IMR-90 (cell line): ENCODE results near the gene NEDD4L. TPM values are rescaled to one million over a fixed set of nuclear protein-coding genes. Genes with fewer than 3 reads are reported as not detected.

ENCODE experiments used
- ATAC-seq: fragments of 200-7000 bp; cut with Tn5 transposase; 2 replicates; pipeline ENCODE4 v1.9.1; 2020; ENCODE audit warnings: low read depth, mild to moderate bottlenecking, moderate library complexity
- BruUV-seq: library from RNA; stranded (reverse); fragments of 400-500 nt; replicated peaks from 2 replicates; lab custom pipeline; 2021; lab: Mats Ljungman, UMichigan
- CTCF ChIA-PET: fragments of 300-600 bp; formaldehyde crosslinking; extraction: SDS; loops from one replicate; lab custom pipeline; 2021; ENCODE audit warnings: antibody characterized with exemption; lab: Yijun Ruan, JAX
- POLR2A ChIA-PET: fragments of 300-600 bp; sonication (Branson Sonifier 250); formaldehyde crosslinking; loops from one replicate; lab custom pipeline; 2022; ENCODE audit warnings: antibody characterized with exemption; ENCODE audit not compliant: unreplicated experiment; lab: Charles Lee
- DNase-seq: peaks from one replicate; pipeline ENCODE4 v3.0.0; 2013
- H2AFZ ChIP-seq: replicated peaks from 2 replicates; pipeline ENCODE3; 2013; ENCODE audit warnings: low read length, mild to moderate bottlenecking; ENCODE audit not compliant: poor library complexity
- H2AK5ac ChIP-seq: 2 replicates; pipeline ENCODE4 v1.6.1; 2013; ENCODE audit warnings: low read depth, low read length, inconsistent platforms
- H2AK9ac ChIP-seq: replicated peaks from 2 replicates; pipeline ENCODE3; 2013; ENCODE audit warnings: mild to moderate bottlenecking, low read depth, low read length, moderate library complexity; ENCODE audit not compliant: poor library complexity
- H2BK120ac ChIP-seq: 2 replicates; pipeline ENCODE4 v1.6.1; 2013; ENCODE audit warnings: low read depth, low read length, inconsistent platforms
- H2BK15ac ChIP-seq: 3 replicates; pipeline ENCODE4 v1.6.1; 2013; ENCODE audit warnings: low read depth, low read length, inconsistent platforms
- H2BK20ac ChIP-seq: 2 replicates; pipeline ENCODE4 v1.6.1; 2013; ENCODE audit warnings: low read depth, mild to moderate bottlenecking, inconsistent platforms, low read length, moderate library complexity
- H2BK5ac ChIP-seq: 2 replicates; pipeline ENCODE4 v1.6.1; 2013; ENCODE audit warnings: mild to moderate bottlenecking, low read depth, low read length, inconsistent platforms; ENCODE audit not compliant: poor library complexity, severe bottlenecking
- H3K14ac ChIP-seq: replicated peaks from 2 replicates; pipeline ENCODE4 v1.6.1; 2013; ENCODE audit warnings: low read depth, low read length, inconsistent platforms
- H3K18ac ChIP-seq: 2 replicates; pipeline ENCODE4 v1.6.1; 2013; ENCODE audit warnings: low read depth, low read length, control low read depth
- H3K23ac ChIP-seq: 2 replicates; pipeline ENCODE4 v1.6.1; 2013; ENCODE audit warnings: low read depth, low read length, inconsistent platforms
- H3K27ac ChIP-seq: 2 replicates; pipeline ENCODE4 v1.5.1; 2013; ENCODE audit warnings: mild to moderate bottlenecking, control low read depth, low read length; ENCODE audit not compliant: insufficient read depth
- H3K27me3 ChIP-seq: 2 replicates; pipeline ENCODE4 v1.6.1; 2013; ENCODE audit warnings: low read length; ENCODE audit not compliant: control insufficient read depth, insufficient read depth
- H3K36me3 ChIP-seq: 2 replicates; pipeline ENCODE4 v1.6.1; 2013; ENCODE audit warnings: low read length, mixed read lengths; ENCODE audit not compliant: control insufficient read depth, insufficient read depth
- H3K4ac ChIP-seq: 2 replicates; pipeline ENCODE4 v1.6.1; 2013; ENCODE audit warnings: low read depth, low read length, inconsistent platforms
- H3K4me1 ChIP-seq: 2 replicates; pipeline ENCODE4 v1.6.1; 2013; ENCODE audit warnings: low read length, mixed read lengths; ENCODE audit not compliant: control insufficient read depth, insufficient read depth
- H3K4me2 ChIP-seq: 2 replicates; pipeline ENCODE4 v1.6.1; 2013; ENCODE audit warnings: low read depth, mild to moderate bottlenecking, control low read depth, low read length, moderate library complexity
- H3K4me3 ChIP-seq: 2 replicates; pipeline ENCODE4 v1.5.1; 2013; ENCODE audit warnings: low read depth, mild to moderate bottlenecking, control low read depth, low read length, moderate library complexity; ENCODE audit not compliant: insufficient read depth
- H3K56ac ChIP-seq: 2 replicates; pipeline ENCODE4 v1.6.1; 2013; ENCODE audit warnings: low read length, inconsistent platforms; ENCODE audit not compliant: insufficient read depth; ENCODE audit errors: extremely low read depth
- H3K79me1 ChIP-seq, 2 experiments: 2 replicates each; pipeline ENCODE4 v1.6.1; 2013; ENCODE audit warnings: low read length in 2 of 2, inconsistent platforms in 1 of 2, low read depth in 1 of 2
- H3K9ac ChIP-seq: 2 replicates; pipeline ENCODE4 v1.6.1; 2013; ENCODE audit warnings: low read depth, low read length, control low read depth
- H3K9me1 ChIP-seq: 2 replicates; pipeline ENCODE4 v1.6.1; 2013; ENCODE audit warnings: low read length, inconsistent platforms; ENCODE audit not compliant: insufficient read depth
- H3K9me3 ChIP-seq: 2 replicates; pipeline ENCODE4 v1.6.1; 2013; ENCODE audit warnings: low read length; ENCODE audit not compliant: control insufficient read depth, insufficient read depth
- H4K20me1 ChIP-seq: 2 replicates; pipeline ENCODE4 v1.6.1; 2013; ENCODE audit warnings: low read length, inconsistent platforms; ENCODE audit not compliant: insufficient read depth
- H4K5ac ChIP-seq: 2 replicates; pipeline ENCODE4 v1.6.1; 2013; ENCODE audit warnings: mild to moderate bottlenecking, low read depth, low read length, control low read depth
- H4K8ac ChIP-seq, 2 experiments: 2 replicates each; pipeline ENCODE4 v1.6.1; 2013; ENCODE audit warnings: low read depth in 2 of 2, low read length in 2 of 2, control low read depth in 1 of 2, inconsistent platforms in 1 of 2
- H4K91ac ChIP-seq: 2 replicates; pipeline ENCODE4 v1.6.1; 2013; ENCODE audit warnings: low read depth, low read length, inconsistent platforms; ENCODE audit not compliant: insufficient read depth
- BHLHE40 ChIP-seq: fragments of 150-350 bp; IDR thresholded peaks from 2 replicates; pipeline ENCODE4 v1.6.1; 2016; ENCODE audit warnings: mild to moderate bottlenecking, low read depth, low read length
- CEBPB ChIP-seq: IDR thresholded peaks from 2 replicates; pipeline ENCODE4 v1.6.1; 2012; ENCODE audit warnings: low read depth, low read length, improper control_type of control experiment
- CHD1 ChIP-seq: IDR thresholded peaks from 2 replicates; pipeline ENCODE4 v1.6.1; 2012; ENCODE audit warnings: low read depth, low read length, improper control_type of control experiment
- FOS ChIP-seq: fragments of 150-350 bp; IDR thresholded peaks from 2 replicates; pipeline ENCODE4 v1.6.1; 2016; ENCODE audit warnings: low read depth, low read length
- MAFK ChIP-seq: IDR thresholded peaks from 2 replicates; pipeline ENCODE4 v1.6.1; 2012; ENCODE audit warnings: low read depth, low read length, improper control_type of control experiment
- MAZ ChIP-seq: IDR thresholded peaks from 2 replicates; pipeline ENCODE4 v1.6.1; 2012; ENCODE audit warnings: low read depth, mild to moderate bottlenecking, low read length, improper control_type of control experiment, moderate library complexity, borderline replicate concordance
- MXI1 ChIP-seq: IDR thresholded peaks from 2 replicates; pipeline ENCODE4 v1.6.1; 2012; ENCODE audit warnings: low read depth, mild to moderate bottlenecking, low read length, moderate library complexity, borderline replicate concordance
- NFE2L2 ChIP-seq: fragments of 150-350 bp; IDR thresholded peaks from 2 replicates; pipeline ENCODE4 v1.6.1; 2016; ENCODE audit warnings: low read depth, mild to moderate bottlenecking, low read length
- POLR2A ChIP-seq: IDR thresholded peaks from 2 replicates; pipeline ENCODE4 v1.6.1; 2012; ENCODE audit warnings: mild to moderate bottlenecking, low read depth, low read length
- RAD21 ChIP-seq: IDR thresholded peaks from 2 replicates; pipeline ENCODE4 v1.6.1; 2012; ENCODE audit warnings: low read length, improper control_type of control experiment
- RCOR1 ChIP-seq: IDR thresholded peaks from 2 replicates; pipeline ENCODE4 v1.6.1; 2012; ENCODE audit warnings: mild to moderate bottlenecking, low read length, improper control_type of control experiment; ENCODE audit not compliant: insufficient replicate concordance
- RFX5 ChIP-seq: IDR thresholded peaks from 2 replicates; pipeline ENCODE4 v1.8.0; 2012; ENCODE audit warnings: low read depth, mild to moderate bottlenecking, low read length, moderate library complexity
- SMC3 ChIP-seq: fragments of 150-350 bp; IDR thresholded peaks from 2 replicates; pipeline ENCODE4 v1.6.1; 2016; ENCODE audit warnings: low read depth, mild to moderate bottlenecking, antibody characterized with exemption, low read length, moderate library complexity
- WGBS, 2 experiments: methylation state at CpG; one replicate each; pipeline versions ENCODE4 v1.1.5 to v1.1.7; 2013; ENCODE audit warnings: missing lambda C conversion rate in 2 of 2; ENCODE audit not compliant: insufficient read length in 1 of 2; ENCODE audit errors: extremely low coverage in 2 of 2; 5-methylcytosine and 5-hydroxymethylcytosine counted together
- dilution Hi-C: fragments of 300-500 bp; cut with HindIII; formaldehyde crosslinking; loops from one replicate; pipeline ENCODE4 v1.14.3; 2018; ENCODE audit warnings: low sequenced_read_pairs; ENCODE audit not compliant: unreplicated experiment
- in situ Hi-C: fragments of 300-500 bp; cut with MboI; formaldehyde crosslinking; loops from 3 replicates; pipeline ENCODE4 v1.14.3; 2019; ENCODE audit warnings: low sequenced_read_pairs, inconsistent platforms, mixed read lengths
- intact Hi-C: fragments of 100-400 bp; cut with micrococcal nuclease; formaldehyde crosslinking; loops from 2 replicates; pipeline ENCODE4 v1.10.0; 2022
- polyA plus RNA-seq, 3 experiments: library from polyadenylated mRNA; depleted of rRNA; stranded (reverse); fragments of >200 nt; gene quantifications; 2 replicates each; pipeline ENCODE4 v1.2.3, GENCODE V29; 2012; ENCODE audit warnings: low replicate concordance in 1 of 3
- total RNA-seq: library from RNA; depleted of rRNA; stranded (reverse); fragments of >200 nt; gene quantifications from 2 replicates; pipeline ENCODE4 v1.2.3, GENCODE V29; 2012
- TF ChIP-seq, protein P1 (sequence below): fragments of 150-350 bp; IDR thresholded peaks from 2 replicates; pipeline ENCODE4 v1.6.1; 2016; ENCODE audit warnings: low read depth, mild to moderate bottlenecking, low read length, moderate library complexity, borderline replicate concordance
- TF ChIP-seq, protein P2 (sequence below): conservative IDR thresholded peaks from 2 replicates; pipeline ENCODE4 v1.5.1; 2012; ENCODE audit warnings: mild to moderate bottlenecking, low read depth, low read length, improper control_type of control experiment
- TF ChIP-seq, protein P3 (sequence below): fragments of 150-350 bp; IDR thresholded peaks from 2 replicates; pipeline ENCODE4 v1.6.1; 2017; ENCODE audit warnings: mild to moderate bottlenecking, antibody characterized with exemption, low read length, low read depth

The NEDD4L gene
- total and polyA plus RNA-seq, 2 of the 4 experiments (the other 2 are of a cell fraction): 10.0 to 10.9 TPM

DNA sequence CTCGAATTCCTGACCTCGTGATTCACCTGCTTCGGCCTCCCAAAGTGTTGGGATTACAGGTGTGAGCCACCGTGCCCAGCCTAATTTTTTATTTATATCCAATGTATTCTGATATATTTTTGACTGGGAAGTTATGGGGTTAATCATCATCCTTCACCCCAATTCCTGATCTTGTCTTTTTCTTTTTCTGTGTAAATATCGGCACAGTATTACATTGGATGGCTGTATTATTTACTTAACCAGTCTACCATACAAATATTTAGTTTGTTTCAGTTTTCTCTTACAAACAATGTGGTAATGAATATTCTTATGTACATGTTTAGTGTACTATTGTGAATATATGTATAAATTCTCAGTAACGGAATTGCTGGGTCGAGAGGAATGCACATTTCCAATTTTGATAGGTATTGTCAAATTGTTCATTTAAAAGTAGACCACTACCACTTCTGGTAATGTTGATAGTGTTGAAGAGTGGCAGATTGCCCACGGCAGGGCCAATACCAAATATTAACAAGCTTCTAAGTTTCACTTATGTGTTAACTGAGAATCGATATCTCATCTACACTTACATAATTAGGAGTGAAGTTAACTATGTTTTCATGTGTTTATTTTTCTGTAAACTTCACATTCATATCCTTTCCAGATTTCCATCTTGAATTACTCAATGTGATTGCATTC is 388.2 kb downstream of the NEDD4L start:
- Histone ChIP-seq H3K4me3 (no peak overlapping the region), H4K91ac (no peak overlapping the region), H2AK5ac (no peak overlapping the region), H2BK5ac (no peak overlapping the region), H4K5ac (no peak overlapping the region), H3K56ac (no peak overlapping the region), H2BK20ac (no peak overlapping the region), H3K79me1 (no peaks in the 10 kb centered on the region), H3K18ac (no peak overlapping the region), H4K8ac (no peak overlapping the region), H2AK9ac (no peak overlapping the region), H3K36me3 (no peaks in the 10 kb centered on the region), H3K9me3 (no peaks in the 10 kb centered on the region), H3K9ac (no peak overlapping the region), H3K27ac (no peak overlapping the region), H3K4me2 (no peak overlapping the region), H3K9me1 (no peaks in the 10 kb centered on the region), H3K23ac (no peak overlapping the region), H3K4ac (no peak overlapping the region), H3K4me1 (no peaks in the 10 kb centered on the region), H2BK15ac (no peak overlapping the region), H3K27me3 (peaks cover 3% of the 10 kb centered on the region; the same call in 1 of the 2 replicates), H2AFZ (no peak overlapping the region), H2BK120ac (no peak overlapping the region), H3K14ac (no peak overlapping the region), H4K20me1 (no peaks in the 10 kb centered on the region)
- dilution Hi-C loops: no loop called here
- DNase-seq: no peak
- TF ChIP-seq, protein P1, sequence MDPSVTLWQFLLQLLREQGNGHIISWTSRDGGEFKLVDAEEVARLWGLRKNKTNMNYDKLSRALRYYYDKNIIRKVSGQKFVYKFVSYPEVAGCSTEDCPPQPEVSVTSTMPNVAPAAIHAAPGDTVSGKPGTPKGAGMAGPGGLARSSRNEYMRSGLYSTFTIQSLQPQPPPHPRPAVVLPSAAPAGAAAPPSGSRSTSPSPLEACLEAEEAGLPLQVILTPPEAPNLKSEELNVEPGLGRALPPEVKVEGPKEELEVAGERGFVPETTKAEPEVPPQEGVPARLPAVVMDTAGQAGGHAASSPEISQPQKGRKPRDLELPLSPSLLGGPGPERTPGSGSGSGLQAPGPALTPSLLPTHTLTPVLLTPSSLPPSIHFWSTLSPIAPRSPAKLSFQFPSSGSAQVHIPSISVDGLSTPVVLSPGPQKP: no peak
- TF ChIP-seq NFE2L2 (no peak), MAFK (no peak), BHLHE40 (no peak), RFX5 (no peak), MXI1 (no peak), FOS (no peak), SMC3 (no peak), RCOR1 (no peak), CEBPB (no peak), POLR2A (no peak), RAD21 (no peak), MAZ (no peak), CHD1 (no peak)
- TF ChIP-seq, protein P2, sequence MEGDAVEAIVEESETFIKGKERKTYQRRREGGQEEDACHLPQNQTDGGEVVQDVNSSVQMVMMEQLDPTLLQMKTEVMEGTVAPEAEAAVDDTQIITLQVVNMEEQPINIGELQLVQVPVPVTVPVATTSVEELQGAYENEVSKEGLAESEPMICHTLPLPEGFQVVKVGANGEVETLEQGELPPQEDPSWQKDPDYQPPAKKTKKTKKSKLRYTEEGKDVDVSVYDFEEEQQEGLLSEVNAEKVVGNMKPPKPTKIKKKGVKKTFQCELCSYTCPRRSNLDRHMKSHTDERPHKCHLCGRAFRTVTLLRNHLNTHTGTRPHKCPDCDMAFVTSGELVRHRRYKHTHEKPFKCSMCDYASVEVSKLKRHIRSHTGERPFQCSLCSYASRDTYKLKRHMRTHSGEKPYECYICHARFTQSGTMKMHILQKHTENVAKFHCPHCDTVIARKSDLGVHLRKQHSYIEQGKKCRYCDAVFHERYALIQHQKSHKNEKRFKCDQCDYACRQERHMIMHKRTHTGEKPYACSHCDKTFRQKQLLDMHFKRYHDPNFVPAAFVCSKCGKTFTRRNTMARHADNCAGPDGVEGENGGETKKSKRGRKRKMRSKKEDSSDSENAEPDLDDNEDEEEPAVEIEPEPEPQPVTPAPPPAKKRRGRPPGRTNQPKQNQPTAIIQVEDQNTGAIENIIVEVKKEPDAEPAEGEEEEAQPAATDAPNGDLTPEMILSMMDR: no peak
- TF ChIP-seq, protein P3, sequence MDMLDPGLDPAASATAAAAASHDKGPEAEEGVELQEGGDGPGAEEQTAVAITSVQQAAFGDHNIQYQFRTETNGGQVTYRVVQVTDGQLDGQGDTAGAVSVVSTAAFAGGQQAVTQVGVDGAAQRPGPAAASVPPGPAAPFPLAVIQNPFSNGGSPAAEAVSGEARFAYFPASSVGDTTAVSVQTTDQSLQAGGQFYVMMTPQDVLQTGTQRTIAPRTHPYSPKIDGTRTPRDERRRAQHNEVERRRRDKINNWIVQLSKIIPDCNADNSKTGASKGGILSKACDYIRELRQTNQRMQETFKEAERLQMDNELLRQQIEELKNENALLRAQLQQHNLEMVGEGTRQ: no peak
- ChIA-PET POLR2A (no interaction called here), CTCF (no interaction called here)
- intact Hi-C loops: no loop called here
- WGBS, 2 experiments: no CpG with 5 or more reads among the region's 9 CpGs
- BruUV-seq: no TSS peak
- ATAC-seq: no peak
- in situ Hi-C loops: no loop called here
